NCI-H748 treated with DMSO at 0.1 percent for 48 hours (cell line): Measurements from ENCODE around the gene CNTN3.

Experiments
- DNase-seq: peaks from one replicate; lab custom pipeline; 2025; lab: John Stamatoyannopoulos, UW

The CNTN3 gene

GRCh38 chr3:74614107-74614967 is at the start of gene CNTN3:
Gene CNTN3, minus strand, starts transcription at chr3:74614659. Its CDS starts 93,547 bp downstream, at chr3:74521112.
- DNase-seq, result no peak

GRCh38 chr3:74663178-74663577 is 48.7 kb upstream of the CNTN3 start:
- no peak for DNase-seq

- no peak for DNase-seq
These were observed 47.2 kb upstream of the CNTN3 start for GRCh38 chr3:74661672-74662071.

- DNase-seq, result no peak
These were observed 37.4 kb upstream of the CNTN3 start for GRCh38 chr3:74651885-74652284.

- DNase-seq, result no peak
These were observed 36.8 kb upstream of the CNTN3 start for GRCh38 chr3:74651292-74651691.

GRCh38 chr3:74648107-74648506 is 33.6 kb upstream of the CNTN3 start:
- no peak for DNase-seq

- no peak for DNase-seq
These were observed 31.6 kb upstream of the CNTN3 start for GRCh38 chr3:74646094-74646493.

- no peak for DNase-seq
These were observed 29.2 kb upstream of the CNTN3 start for GRCh38 chr3:74643636-74644035.

- DNase-seq, result no peak
These were observed 28.4 kb upstream of the CNTN3 start for GRCh38 chr3:74642876-74643275.

- no peak for DNase-seq
These were observed 25.8 kb upstream of the CNTN3 start for GRCh38 chr3:74640211-74640610.

- no peak for DNase-seq
These were observed 25.2 kb upstream of the CNTN3 start for GRCh38 chr3:74639681-74640080.

- no peak for DNase-seq
These were observed 22.5 kb upstream of the CNTN3 start for GRCh38 chr3:74636981-74637380.

GRCh38 chr3:74633021-74633420 is 18.6 kb upstream of the CNTN3 start:
- DNase-seq, result no peak

GRCh38 chr3:74631351-74632140 is 17.1 kb upstream of the CNTN3 start:
- DNase-seq, result no peak

- no peak for DNase-seq
These were observed 16.1 kb upstream of the CNTN3 start for GRCh38 chr3:74630602-74631001.

- no peak for DNase-seq
These were observed 11.6 kb upstream of the CNTN3 start for GRCh38 chr3:74626011-74626410.

GRCh38 chr3:74624301-74624700 is 9.8 kb upstream of the CNTN3 start:
- DNase-seq, result no peak

- no peak for DNase-seq
These were observed 8.9 kb upstream of the CNTN3 start for GRCh38 chr3:74623261-74623836.

GRCh38 chr3:74621581-74621980 is 7.1 kb upstream of the CNTN3 start:
- no peak for DNase-seq

- DNase-seq, result no peak
These were observed 3.3 kb upstream of the CNTN3 start for GRCh38 chr3:74617776-74618175.

- no peak for DNase-seq
These were observed 845 bp downstream of the CNTN3 start for GRCh38 chr3:74613521-74614106.

GRCh38 chr3:74613060-74613459 is 1.4 kb downstream of the CNTN3 start:
- DNase-seq, result no peak
